Measurements from ENCODE around the gene CELSR1.
"Not testable (repeated sequence)": the region's sequence is repeated elsewhere in the genome, so short reads cannot be mapped to it uniquely, and the experiment has no call there.

The CELSR1 gene

DNA sequence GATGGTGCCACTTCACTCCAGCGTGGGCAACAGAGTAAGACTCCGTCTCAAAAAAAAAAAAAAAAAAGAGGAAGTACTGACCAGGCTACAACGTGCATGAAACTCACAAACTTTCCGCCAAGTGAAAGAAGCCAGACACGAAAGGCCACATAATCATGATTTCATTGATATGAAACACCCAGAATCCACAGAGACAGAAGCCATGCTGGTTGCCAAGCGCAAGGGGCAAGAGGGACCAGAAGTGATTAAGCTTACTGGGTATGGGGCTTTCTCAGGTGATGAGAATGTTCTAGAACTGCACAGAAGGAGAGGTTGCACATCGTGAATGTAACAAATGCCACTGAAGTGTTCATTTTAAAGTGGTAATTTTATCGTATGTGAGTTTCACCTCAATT lies 60.9 kb downstream of the CELSR1 start:
- TF ChIP-seq, protein P1, sequence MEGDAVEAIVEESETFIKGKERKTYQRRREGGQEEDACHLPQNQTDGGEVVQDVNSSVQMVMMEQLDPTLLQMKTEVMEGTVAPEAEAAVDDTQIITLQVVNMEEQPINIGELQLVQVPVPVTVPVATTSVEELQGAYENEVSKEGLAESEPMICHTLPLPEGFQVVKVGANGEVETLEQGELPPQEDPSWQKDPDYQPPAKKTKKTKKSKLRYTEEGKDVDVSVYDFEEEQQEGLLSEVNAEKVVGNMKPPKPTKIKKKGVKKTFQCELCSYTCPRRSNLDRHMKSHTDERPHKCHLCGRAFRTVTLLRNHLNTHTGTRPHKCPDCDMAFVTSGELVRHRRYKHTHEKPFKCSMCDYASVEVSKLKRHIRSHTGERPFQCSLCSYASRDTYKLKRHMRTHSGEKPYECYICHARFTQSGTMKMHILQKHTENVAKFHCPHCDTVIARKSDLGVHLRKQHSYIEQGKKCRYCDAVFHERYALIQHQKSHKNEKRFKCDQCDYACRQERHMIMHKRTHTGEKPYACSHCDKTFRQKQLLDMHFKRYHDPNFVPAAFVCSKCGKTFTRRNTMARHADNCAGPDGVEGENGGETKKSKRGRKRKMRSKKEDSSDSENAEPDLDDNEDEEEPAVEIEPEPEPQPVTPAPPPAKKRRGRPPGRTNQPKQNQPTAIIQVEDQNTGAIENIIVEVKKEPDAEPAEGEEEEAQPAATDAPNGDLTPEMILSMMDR (IDR thresholded peaks at IDR 0.05) = no peak
- no peak for DNase-seq (ENCODE audit: low spot score)
- Histone ChIP-seq H3K4me3 (no peak overlapping the region), H3K27ac (no peak overlapping the region)

DNA sequence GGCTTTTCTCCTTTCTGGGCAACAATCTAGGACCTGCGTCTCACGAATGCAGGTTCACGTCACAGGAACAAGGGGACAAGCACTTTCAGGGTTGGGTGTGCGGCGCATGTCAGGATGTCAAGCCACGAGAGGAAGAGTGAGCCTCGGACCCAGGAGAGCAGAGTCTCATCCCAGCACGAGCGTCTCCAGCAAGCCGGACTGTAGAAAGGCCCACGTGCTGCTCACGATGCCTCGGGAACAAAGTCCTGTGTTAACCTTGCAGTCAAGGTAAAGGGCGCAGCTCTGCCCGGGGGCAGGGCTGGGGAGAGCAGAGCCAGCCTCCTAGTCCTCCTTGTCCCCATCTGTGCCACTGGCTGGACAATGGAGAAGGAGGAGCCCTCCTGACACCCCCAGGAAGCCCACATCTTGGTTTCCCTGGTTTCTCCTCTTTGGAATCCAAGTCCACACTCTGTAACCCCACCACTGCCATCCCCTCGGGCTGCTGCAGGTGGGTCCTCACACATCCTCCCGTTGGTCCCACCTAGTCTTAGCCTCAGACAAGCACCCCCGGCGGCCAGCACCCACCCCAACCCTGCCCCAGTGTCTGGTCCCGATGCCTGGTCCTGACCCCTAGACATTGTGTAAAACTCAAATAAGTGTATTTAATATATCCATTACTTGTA lies 63.4 kb downstream of the CELSR1 start:
- no peak for DNase-seq (ENCODE audit: low spot score)
- no peak overlapping the region for H3K4me3 ChIP-seq
- TF ChIP-seq, protein P1 (IDR thresholded peaks at IDR 0.05) = no peak

DNA sequence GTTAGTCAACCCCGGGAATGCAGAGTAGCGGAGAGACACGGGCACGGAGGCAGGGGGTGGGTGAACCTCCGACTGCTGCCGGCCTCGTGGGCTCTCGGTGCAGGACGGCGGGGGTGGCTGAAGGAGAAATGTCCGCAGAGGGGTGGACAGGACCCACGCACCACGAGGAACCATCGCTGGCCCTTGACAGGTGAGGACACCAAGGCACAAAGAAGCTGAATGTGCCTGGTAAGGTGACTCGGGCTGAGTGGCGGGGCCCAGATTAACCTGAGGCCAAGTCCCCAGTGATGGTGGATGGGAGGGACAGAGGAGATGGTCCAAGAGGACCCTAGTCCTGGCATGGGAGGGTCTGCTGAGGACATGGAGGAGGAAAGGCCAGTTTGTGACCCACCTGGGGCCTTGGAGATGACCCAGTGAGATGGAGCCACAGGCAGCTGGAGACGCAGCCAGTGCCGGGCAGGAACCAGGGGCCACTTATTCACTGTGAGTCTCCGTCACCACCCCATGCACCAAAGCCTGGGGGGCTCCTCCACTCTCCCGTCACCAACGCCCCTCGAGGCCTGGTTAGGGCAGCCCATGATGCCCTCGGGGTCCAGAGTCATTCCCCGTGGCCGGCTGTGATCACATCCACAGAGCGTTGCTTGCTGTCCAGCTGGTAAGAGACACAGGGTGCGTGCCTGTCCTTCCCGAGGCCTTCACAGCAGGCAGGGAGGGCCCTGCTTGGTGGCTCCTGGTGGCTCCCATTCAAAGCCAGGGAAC lies 64.2 kb downstream of the CELSR1 start:
- H3K27ac ChIP-seq = no peak overlapping the region
- no peak for DNase-seq (ENCODE audit: low spot score)
- TF ChIP-seq, protein P1 (IDR thresholded peaks at IDR 0.05) = no peak
- no peak overlapping the region for H3K4me3 ChIP-seq

More for the DNA sequence above, 63.4 kb downstream of the CELSR1 start:
- H3K27ac ChIP-seq = no peak overlapping the region

DNA sequence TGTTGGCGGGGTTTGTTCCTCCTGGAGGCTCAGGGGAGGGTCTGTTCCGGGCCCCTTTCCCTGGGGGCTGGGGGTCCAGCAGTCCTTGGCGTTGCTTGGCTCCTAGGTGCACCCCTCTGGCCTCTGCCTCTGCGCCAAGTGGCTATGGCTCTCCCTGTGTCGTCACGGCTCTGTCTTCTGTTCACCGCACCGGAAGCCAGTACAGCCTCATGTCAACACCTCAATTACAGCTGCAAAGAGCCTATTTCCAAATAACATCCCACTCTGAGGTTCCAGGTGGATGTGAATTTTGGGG lies 64.8 kb downstream of the CELSR1 start:
- TF ChIP-seq, protein P1 (IDR thresholded peaks at IDR 0.05) = no peak
- DNase-seq (ENCODE audit: low spot score) = no peak
- Histone ChIP-seq H3K27ac (no peak overlapping the region), H3K4me3 (no peak overlapping the region)

DNA sequence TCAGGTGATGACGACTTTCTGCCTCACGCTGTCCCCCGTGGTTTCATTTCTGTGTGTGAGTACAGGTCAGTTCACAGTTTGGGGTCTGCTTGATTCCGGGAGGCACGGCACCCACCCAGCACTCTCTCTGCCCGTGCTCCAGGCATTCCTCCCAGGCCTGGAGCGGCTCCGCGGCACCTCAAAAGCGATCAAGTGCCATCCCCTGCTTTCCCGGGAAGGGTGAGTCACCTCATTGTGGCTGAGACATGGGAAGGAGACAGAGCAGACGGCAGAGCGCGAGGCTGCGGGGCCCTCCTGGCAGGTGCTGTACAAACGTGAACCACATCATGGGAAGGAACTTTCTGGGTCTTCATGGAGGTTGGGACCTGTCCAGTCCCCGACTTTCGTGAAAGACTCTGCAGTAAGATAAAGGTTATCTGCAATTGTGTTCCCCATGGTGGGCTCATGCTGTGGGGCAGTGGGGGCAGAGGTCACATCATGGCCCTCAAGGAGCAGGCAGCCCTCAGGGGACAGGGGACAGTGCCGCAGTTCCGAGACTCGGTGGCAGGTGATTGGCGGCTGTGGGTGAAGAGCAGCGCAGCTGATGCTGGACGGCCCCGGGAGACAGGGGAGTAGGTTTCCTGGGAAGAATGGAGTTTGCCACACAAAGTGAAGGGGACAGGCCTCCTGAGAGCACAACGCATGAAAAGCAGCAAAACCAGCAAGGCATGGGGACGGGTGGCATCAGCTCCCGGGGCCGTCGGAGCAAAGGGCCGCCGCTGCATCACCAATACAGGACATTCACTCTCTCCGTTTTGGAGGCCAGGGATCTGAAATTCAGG lies 65.3 kb downstream of the CELSR1 start:
- H3K27ac ChIP-seq = no peak overlapping the region
- TF ChIP-seq, protein P1 (IDR thresholded peaks at IDR 0.05) = no peak
- no peak for DNase-seq (ENCODE audit: low spot score)

DNA sequence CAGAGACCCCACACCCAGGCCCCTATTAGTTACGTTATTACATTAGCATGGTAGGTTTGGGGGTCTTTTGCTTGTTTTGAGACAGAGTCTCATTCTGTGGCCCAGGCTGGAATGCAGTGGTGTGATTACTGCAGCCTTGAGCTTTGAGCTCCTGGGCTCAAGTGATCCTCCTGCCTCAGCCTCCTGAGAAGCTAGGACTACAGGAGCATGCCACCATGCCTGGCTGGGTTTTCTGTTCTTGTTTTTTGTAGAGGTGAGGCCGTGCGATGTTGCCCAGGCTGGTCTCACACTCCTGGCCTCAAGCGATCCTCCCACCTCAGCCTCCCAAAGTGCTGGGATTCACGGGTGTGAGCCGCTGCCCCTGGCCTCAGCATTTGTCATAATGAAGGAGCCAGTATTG lies 66.1 kb downstream of the CELSR1 start:
- DNase-seq (ENCODE audit: low spot score); H3K27ac ChIP-seq; H3K4me3 ChIP-seq: not testable (repeated sequence)

More for the DNA sequence above, 65.3 kb downstream of the CELSR1 start:
- no peak overlapping the region for H3K4me3 ChIP-seq

DNA sequence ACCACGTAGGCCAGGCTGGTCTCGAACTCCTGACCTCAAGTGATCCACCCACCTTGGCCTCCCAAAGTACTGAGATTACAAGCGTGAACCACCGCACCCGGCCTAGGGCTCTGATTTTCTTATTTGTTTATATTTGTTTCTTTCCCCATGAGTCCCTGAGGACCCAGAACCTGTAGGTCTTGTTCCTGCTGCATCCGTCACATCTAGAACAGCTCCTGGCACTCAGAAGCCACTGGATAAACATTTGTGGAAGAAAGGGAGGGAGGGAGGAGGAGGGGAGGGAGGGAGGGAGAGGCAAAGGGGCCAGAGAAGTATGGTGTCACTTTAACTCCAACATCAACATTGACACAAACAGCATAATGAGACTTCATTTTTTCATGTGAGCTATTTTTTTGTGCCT lies 67.7 kb downstream of the CELSR1 start:
- TF ChIP-seq, protein P1 (IDR thresholded peaks at IDR 0.05) = no peak
- Histone ChIP-seq H3K27ac (no peak overlapping the region), H3K4me3 (no peak overlapping the region)
- no peak for DNase-seq (ENCODE audit: low spot score)

Data from coronary artery (tissue), 2 donors.